Fibroblast of the conjunctiva (primary cell): ENCODE data around the gene FBL.

Experiments used
- DNase-seq: peaks from one replicate; pipeline ENCODE4 v3.0.0-alpha.2; 2010; ENCODE audit warnings: low read depth

FBL gene

GRCh38 chr19:39788244-39788643, 57.9 kb downstream of the FBL start:
- DNase-seq = no peak
